AG04449 (cell line): ENCODE results near the gene C12orf57.
A peak's percentile ranks its signal among the peaks of the same experiment; 100 is the strongest.

ENCODE experiments used
- CTCF ChIA-PET: fragments of 350-600 bp; formaldehyde crosslinking; extraction: SDS; loops from one replicate; lab custom pipeline; 2021; ENCODE audit warnings: antibody characterized with exemption; lab: Yijun Ruan, JAX
- POLR2A ChIA-PET: fragments of 400-600, 350-600 bp; formaldehyde crosslinking; extraction: SDS; loops from one replicate; lab custom pipeline; 2020; ENCODE audit warnings: antibody characterized with exemption, inconsistent platforms; lab: Yijun Ruan, JAX
- DNase-seq: peaks from one replicate; pipeline ENCODE4 v3.0.0-alpha.2; 2010; ENCODE audit warnings: low read depth, low spot score
- H3K4me3 ChIP-seq: 2 replicates; pipeline ENCODE4 v1.5.1; 2011; ENCODE audit warnings: low read depth, mild to moderate bottlenecking, control low read depth, low read length
- CTCF ChIP-seq: IDR thresholded peaks from one replicate; pipeline ENCODE4 v1.5.1; 2011; ENCODE audit warnings: mild to moderate bottlenecking, moderate library complexity, low read length, control low read depth, inconsistent platforms; ENCODE audit not compliant: insufficient read depth; ENCODE audit errors: missing control alignments

The C12orf57 gene

DNA sequence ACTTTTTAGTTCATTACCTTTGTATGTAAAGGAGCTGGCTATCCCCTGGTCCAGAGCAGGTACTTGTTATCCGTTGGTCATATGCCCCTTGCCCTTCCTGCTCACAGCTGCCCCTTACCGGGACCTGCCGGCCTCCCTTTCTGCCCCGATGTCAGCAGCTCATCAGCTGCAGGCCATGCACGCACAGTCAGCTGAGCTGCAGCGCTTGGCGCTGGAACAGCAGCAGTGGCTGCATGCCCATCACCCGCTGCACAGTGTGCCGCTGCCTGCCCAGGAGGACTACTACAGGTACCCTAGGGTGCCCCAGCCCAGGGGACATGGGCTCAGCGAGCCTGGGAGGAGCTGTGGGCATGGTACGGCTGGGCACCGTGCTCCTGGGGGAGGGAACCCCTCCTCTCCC is 2.6 kb upstream of the C12orf57 start:
- ChIA-PET POLR2A (interaction anchor here (1.2 to 1.4 kb wide), 2 partner anchors 11 to 25 kb away, joined by 3 to 4 read pairs; no protein-coding TSS in a partner anchor), CTCF (interaction anchor here (0.8 to 10.1 kb wide), 7 partner anchors 9 to 203 kb away, joined by 3 to 134 read pairs (median 4); no protein-coding TSS in a partner anchor)
- H3K4me3 ChIP-seq, result no peak overlapping the region
- TF ChIP-seq CTCF, result no peak
- no peak for DNase-seq

DNA sequence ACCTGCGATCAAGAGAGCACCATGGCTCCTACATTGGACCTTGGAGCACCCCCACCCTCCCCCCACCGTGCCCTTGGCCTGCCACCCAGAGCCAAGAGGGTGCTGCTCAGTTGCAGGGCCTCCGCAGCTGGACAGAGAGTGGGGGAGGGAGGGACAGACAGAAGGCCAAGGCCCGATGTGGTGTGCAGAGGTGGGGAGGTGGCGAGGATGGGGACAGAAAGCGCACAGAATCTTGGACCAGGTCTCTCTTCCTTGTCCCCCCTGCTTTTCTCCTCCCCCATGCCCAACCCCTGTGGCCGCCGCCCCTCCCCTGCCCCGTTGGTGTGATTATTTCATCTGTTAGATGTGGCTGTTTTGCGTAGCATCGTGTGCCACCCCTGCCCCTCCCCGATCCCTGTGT is 2.0 kb upstream of the C12orf57 start:
- ChIA-PET POLR2A (interaction anchor here (1.2 to 1.4 kb wide), 2 partner anchors 12 to 25 kb away, joined by 3 to 4 read pairs; no protein-coding TSS in a partner anchor), CTCF (interaction anchor here (0.8 to 10.1 kb wide), 4 partner anchors 9 to 167 kb away, joined by 3 to 134 read pairs (median 18); no protein-coding TSS in a partner anchor)
- TF ChIP-seq CTCF, result no peak

DNA sequence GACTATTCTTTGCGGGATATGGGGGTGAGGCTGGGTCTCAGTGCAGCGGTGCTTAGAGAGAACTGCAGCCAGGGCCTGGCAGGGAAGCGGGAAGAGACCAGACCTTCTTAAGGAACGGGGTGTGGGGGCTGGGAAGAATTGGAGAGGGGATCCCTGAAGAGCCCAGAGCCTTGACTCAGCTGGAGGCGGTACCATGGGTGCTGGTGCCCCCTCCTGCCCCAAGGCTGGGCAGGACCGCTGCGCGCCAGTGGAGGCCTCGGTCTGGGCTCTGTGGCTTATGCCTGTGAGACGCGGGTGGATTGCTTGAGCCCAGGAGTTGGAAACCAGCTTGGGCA is 1.5 kb upstream of the C12orf57 start:
- POLR2A ChIA-PET, result interaction anchor here (4.7 kb wide), 1 partner anchor 17 kb away, joined by 46 read pairs; no protein-coding TSS in a partner anchor
- TF ChIP-seq CTCF, result no peak
- no peak overlapping the region for H3K4me3 ChIP-seq
- no peak for DNase-seq
- CTCF ChIA-PET, result interaction anchor here (11.4 kb wide), 1 partner anchor 18 kb away, joined by 226 read pairs; no protein-coding TSS in a partner anchor

More for the DNA sequence above, 2.0 kb upstream of the C12orf57 start:
- DNase-seq, result no peak
- H3K4me3 ChIP-seq, result no peak overlapping the region

DNA sequence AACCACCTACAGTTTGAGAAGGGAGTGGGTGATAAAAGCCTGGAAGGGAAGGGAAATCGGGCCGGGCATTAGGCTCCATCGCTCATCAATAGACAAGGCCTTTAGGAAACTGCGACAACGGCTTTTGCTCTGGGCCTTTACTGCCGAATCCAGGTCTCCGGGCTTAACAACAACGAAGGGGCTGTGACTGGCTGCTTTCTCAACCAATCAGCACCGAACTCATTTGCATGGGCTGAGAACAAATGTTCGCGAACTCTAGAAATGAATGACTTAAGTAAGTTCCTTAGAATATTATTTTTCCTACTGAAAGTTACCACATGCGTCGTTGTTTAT is 467 bp upstream of the C12orf57 start:
- peak; percentile 77 for DNase-seq
- CTCF ChIA-PET, result interaction anchor here (0.7 to 11.4 kb wide), 13 partner anchors 8 to 167 kb away, joined by 3 to 226 read pairs (median 6); partner anchors contain the start of genes C1RL, LPCAT3 and SPSB2
- POLR2A ChIA-PET, result interaction anchor here (0.7 to 4.7 kb wide), 18 partner anchors 8 to 403 kb away, joined by 3 to 46 read pairs (median 4); partner anchors contain the start of genes C1RL, LPCAT3, SPSB2 and TPI1
- TF ChIP-seq CTCF, result no peak
- peak overlapping the region; percentile 9 for H3K4me3 ChIP-seq

- peak overlapping the region; percentile 66 for H3K4me3 ChIP-seq
- peak; percentile 89 for TF ChIP-seq CTCF
- CTCF ChIA-PET, result interaction anchor here (0.7 to 11.4 kb wide), 26 partner anchors 11 to 200 kb away, joined by 3 to 226 read pairs (median 4); partner anchors contain the start of genes C1RL, LPCAT3, SPSB2 and TPI1
- DNase-seq, result no peak
- POLR2A ChIA-PET, result interaction anchor here (0.7 to 4.7 kb wide), 20 partner anchors 10 to 404 kb away, joined by 3 to 46 read pairs (median 4); partner anchors contain the start of genes C1RL, C1S, LPCAT3 and SPSB2
These were observed 762 bp downstream of the C12orf57 start for GRCh38 chr12:6944381-6945186.
